Breast epithelium (tissue), 4 donors: ENCODE results near the gene SALL4. TPM values are rescaled to one million over a fixed set of nuclear protein-coding genes. Genes with fewer than 3 reads are reported as not detected.

Source experiments
- DNase-seq, 2 donors: peaks; one replicate each; pipeline ENCODE4 v3.0.0-alpha.2; 2019; ENCODE audit warnings: low spot score in 2 of 2
- H3K27ac ChIP-seq, 2 donors: fragments of 200-600 bp; sonication (generic) in 1 of 2; one replicate each; pipeline ENCODE4 v1.5.1; 2016 to 2019; ENCODE audit warnings: mild to moderate bottlenecking in 1 of 2
- H3K27me3 ChIP-seq, 2 donors: fragments of 200-600 bp; sonication (generic) in 1 of 2; one replicate each; pipeline versions ENCODE4 v1.5.1 to v1.6.0; 2017 to 2019; ENCODE audit warnings: control low read depth in 1 of 2, mild to moderate bottlenecking in 1 of 2
- H3K36me3 ChIP-seq: fragments of 200-600 bp; one replicate; pipeline ENCODE4 v1.5.1; 2019
- H3K4me1 ChIP-seq, 2 donors: fragments of 200-600 bp; sonication (generic); one replicate each; pipeline ENCODE4 v1.5.1; 2016 to 2019; ENCODE audit warnings: control low read depth in 1 of 2
- H3K4me3 ChIP-seq, 3 donors: fragments of 200-600 bp; sonication (generic); 1 replicate in 2 of 3; 2 replicates in 1 of 3; pipeline ENCODE4 v1.5.1; 2016 to 2019; ENCODE audit warnings: mild to moderate bottlenecking in 3 of 3, moderate library complexity in 2 of 3
- H3K9me3 ChIP-seq, 2 donors: fragments of 200-600 bp; sonication (generic) in 1 of 2; one replicate each; pipeline ENCODE4 v1.5.1; 2016 to 2019; ENCODE audit warnings: control low read depth in 1 of 2
- CTCF ChIP-seq, 3 donors: fragments of 450-650 bp; IDR thresholded peaks; one replicate each; pipeline ENCODE4 v1.5.1; 2016 to 2017; ENCODE audit warnings: antibody characterized with exemption in 3 of 3, mild to moderate bottlenecking in 3 of 3, moderate library complexity in 3 of 3
- POLR2A ChIP-seq: fragments of 450-650 bp; IDR thresholded peaks from one replicate; pipeline ENCODE4 v1.6.1; 2016; ENCODE audit warnings: antibody characterized with exemption, mild to moderate bottlenecking, moderate library complexity
- POLR2AphosphoS5 ChIP-seq, 3 donors: sonication (generic); formaldehyde crosslinking; IDR thresholded peaks; one replicate each; pipeline ENCODE4 v1.6.1; 2017; ENCODE audit warnings: antibody characterized with exemption in 3 of 3
- intact Hi-C: fragments of 100-400 bp; cut with DNase I; formaldehyde crosslinking; loops from one replicate; pipeline ENCODE4 v1.15.1; 2023; ENCODE audit warnings: low total_unique reads
- total RNA-seq, 3 donors: library from RNA; depleted of rRNA; stranded (reverse); fragments of >200 nt; gene quantifications; one replicate each; pipeline ENCODE4 v1.1.0, GENCODE V29; 2016

Gene SALL4
- total RNA-seq: under 1 TPM; 0.29 to 0.33 (median 0.32) TPM

- peaks cover 0 to 16% of the 10 kb centered on the region in 2 donors for H3K27me3 ChIP-seq
- TF ChIP-seq CTCF (IDR thresholded peaks at IDR 0.05): no peak
- no peak for TF ChIP-seq POLR2AphosphoS5 (IDR thresholded peaks at IDR 0.05)
- no peak for TF ChIP-seq POLR2A
- DNase-seq: no peak
- intact Hi-C loops: no loop called here
- no peak within 1 kb of the TSS for H3K27ac ChIP-seq
- H3K4me1 ChIP-seq: peaks cover 0 to 17% of the 10 kb centered on the region in 2 donors
- no peaks in the 10 kb centered on the region for H3K9me3 ChIP-seq
- H3K4me3 ChIP-seq: peak within 1 kb of the TSS; percentile 34 to 64 (median 52)
- H3K36me3 ChIP-seq: no peaks in the 10 kb centered on the region
Observed at GRCh38 chr20:51802170-51802751, at the start of gene SALL4. TSS of gene SALL4 (minus strand) at chr20:51802521. CDS start at chr20:51802408, 113 bp downstream.

- Histone ChIP-seq H3K4me3 (no peak overlapping the region), H3K27ac (no peak overlapping the region), H3K9me3 (no peaks in the 10 kb centered on the region), H3K4me1 (no peaks in the 10 kb centered on the region), H3K36me3 (no peaks in the 10 kb centered on the region), H3K27me3 (no peaks in the 10 kb centered on the region)
- DNase-seq: no peak
- TF ChIP-seq CTCF (IDR thresholded peaks at IDR 0.05) (no peak), POLR2AphosphoS5 (IDR thresholded peaks at IDR 0.05) (no peak), POLR2A (no peak)
- intact Hi-C loops: no loop called here
Observed at GRCh38 chr20:51848346-51848745, 46.0 kb upstream of the SALL4 start.

- no peak overlapping the region for H3K4me3 ChIP-seq
- no peak overlapping the region for H3K27ac ChIP-seq
- TF ChIP-seq CTCF (IDR thresholded peaks at IDR 0.05): no peak
- TF ChIP-seq POLR2AphosphoS5 (IDR thresholded peaks at IDR 0.05): no peak
- TF ChIP-seq POLR2A: no peak
- no peaks in the 10 kb centered on the region for H3K9me3 ChIP-seq
- DNase-seq: no peak
- no peaks in the 10 kb centered on the region for H3K4me1 ChIP-seq
- intact Hi-C loops: no loop called here
- H3K27me3 ChIP-seq: no peaks in the 10 kb centered on the region
- H3K36me3 ChIP-seq: no peaks in the 10 kb centered on the region
Observed at GRCh38 chr20:51840865-51841264, 38.5 kb upstream of the SALL4 start.

- H3K27me3 ChIP-seq: no peaks in the 10 kb centered on the region
- TF ChIP-seq POLR2A: no peak
- no peak for TF ChIP-seq POLR2AphosphoS5 (IDR thresholded peaks at IDR 0.05)
- TF ChIP-seq CTCF (IDR thresholded peaks at IDR 0.05): no peak
Observed at GRCh38 chr20:51837876-51838420, 35.6 kb upstream of the SALL4 start.

GRCh38 chr20:51837436-51837835 lies 35.1 kb upstream of the SALL4 start:
- no peak for DNase-seq
- TF ChIP-seq POLR2A (no peak), CTCF (IDR thresholded peaks at IDR 0.05) (no peak), POLR2AphosphoS5 (IDR thresholded peaks at IDR 0.05) (no peak)
- intact Hi-C loops: no loop called here
- Histone ChIP-seq H3K27me3 (no peaks in the 10 kb centered on the region), H3K36me3 (no peaks in the 10 kb centered on the region), H3K27ac (no peak overlapping the region), H3K4me1 (no peaks in the 10 kb centered on the region), H3K4me3 (no peak overlapping the region), H3K9me3 (no peaks in the 10 kb centered on the region)

More at GRCh38 chr20:51837876-51838420, 35.6 kb upstream of the SALL4 start:
- Histone ChIP-seq H3K4me3 (no peak overlapping the region), H3K9me3 (no peaks in the 10 kb centered on the region), H3K27ac (no peak overlapping the region), H3K4me1 (no peaks in the 10 kb centered on the region), H3K36me3 (no peaks in the 10 kb centered on the region)
- intact Hi-C loops: no loop called here
- DNase-seq: no peak
